Measurements from ENCODE around the gene MAT2B. TPM values are rescaled to one million over a fixed set of nuclear protein-coding genes. Genes with fewer than 3 reads are reported as not detected.

The MAT2B gene
- total and polyA plus RNA-seq, 4 donors = 39.3 to 62.4 (median 43.8) TPM

- Histone ChIP-seq H3K36me3 (ENCODE audit: control insufficient read depth in 1 of 2, insufficient read depth in 2 of 2, low read length in 1 of 2) (no peaks in the 10 kb centered on the region), H3K9me3 (ENCODE audit: control insufficient read depth, low read length) (peaks cover 1% of the 10 kb centered on the region), H3K4me1 (ENCODE audit: control insufficient read depth in 1 of 2, insufficient read depth in 2 of 2, low read length in 2 of 2) (no peaks in the 10 kb centered on the region), H3K27ac (ENCODE audit: low read depth in 1 of 2, low read length in 2 of 2) (no peak overlapping the region), H3K27me3 (ENCODE audit: control insufficient read depth in 1 of 2, insufficient read depth in 2 of 2, low read length in 1 of 2) (peaks cover 0 to 3% of the 10 kb centered on the region in 2 donors), H3K4me3 (ENCODE audit: low read length in 2 of 2) (no peak overlapping the region)
- WGBS, 2 donors = 19 to 23% methylated on average over 3 of the region's 3 CpGs
- DNase-seq = no peak
- intact Hi-C loops (cut with DNase I) = loop anchor here (5.0 to 10.0 kb wide), 2 partner anchors 936 to 938 kb away; no protein-coding TSS in a partner anchor
- ATAC-seq (ENCODE audit: low FRiP score) = no peak
Observed at GRCh38 chr5:163566678-163567077, 61.3 kb downstream of the MAT2B start.

DNA sequence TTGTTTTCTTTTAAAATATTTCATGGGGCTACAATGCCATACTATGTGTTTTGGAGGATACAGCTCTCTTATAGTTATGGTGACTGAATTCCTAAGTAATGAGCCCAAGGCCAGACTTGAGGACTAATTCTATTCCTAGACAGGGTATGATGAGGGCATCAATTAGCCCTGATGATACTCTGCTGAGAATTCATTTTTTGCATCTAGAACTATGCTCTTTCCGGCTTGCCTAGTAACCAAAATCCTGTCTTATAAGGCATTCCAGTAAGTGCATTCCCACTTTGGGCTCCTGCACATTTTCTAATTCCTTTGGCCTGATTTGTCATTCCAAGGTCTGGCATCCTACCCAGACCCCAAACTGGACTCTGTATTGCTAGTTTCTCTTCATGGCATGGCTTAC is 62.4 kb downstream of the MAT2B start:
- peaks cover 0 to 3% of the 10 kb centered on the region in 2 donors for H3K27me3 ChIP-seq (ENCODE audit: control insufficient read depth in 1 of 2, insufficient read depth in 2 of 2, low read length in 1 of 2)
- intact Hi-C loops (cut with DNase I) = loop anchor here (5.0 to 10.0 kb wide), 2 partner anchors 934 to 937 kb away; no protein-coding TSS in a partner anchor
- WGBS, 2 donors = 59 to 66% methylated on average over 1 of the region's 1 CpG

More for the DNA sequence above, 62.4 kb downstream of the MAT2B start:
- Histone ChIP-seq H3K9me3 (ENCODE audit: control insufficient read depth, low read length) (peaks cover 1% of the 10 kb centered on the region), H3K36me3 (ENCODE audit: control insufficient read depth in 1 of 2, insufficient read depth in 2 of 2, low read length in 1 of 2) (no peaks in the 10 kb centered on the region), H3K4me3 (ENCODE audit: low read length in 2 of 2) (no peak overlapping the region), H3K4me1 (ENCODE audit: control insufficient read depth in 1 of 2, insufficient read depth in 2 of 2, low read length in 2 of 2) (no peaks in the 10 kb centered on the region), H3K27ac (ENCODE audit: low read depth in 1 of 2, low read length in 2 of 2) (no peak overlapping the region)
- DNase-seq = no peak
- ATAC-seq (ENCODE audit: low FRiP score) = no peak

Other genes starting within 250 kb of the MAT2B start
- 100 to 1,000 TPM; 101 to 108 TPM for gene CCNG1, start 68.0 kb upstream of the MAT2B start, total RNA-seq
- gene CCNG1, start 68.0 kb upstream of the MAT2B start, polyA plus RNA-seq = 100 to 1,000 TPM in 1 of 2 donors, 10 to 100 TPM in 1; 68.4 to 185 TPM
- 10 to 100 TPM; 14.5 to 20.7 TPM for gene NUDCD2, start 45.5 kb upstream of the MAT2B start, total RNA-seq
- 1 to 10 TPM; 7.7 to 9.1 TPM for gene NUDCD2, start 45.5 kb upstream of the MAT2B start, polyA plus RNA-seq
- gene HMMR, start 45.0 kb upstream of the MAT2B start, total RNA-seq = 1 to 10 TPM in 1 of 2 donors, not detected in 1; 2.2 TPM
- gene HMMR, start 45.0 kb upstream of the MAT2B start, polyA plus RNA-seq = under 1 TPM in 1 of 2 donors, not detected in 1; 0.75 TPM